GF-D8 (cell line): Measurements from ENCODE around the gene TTC28.

Experiments used
- DNase-seq: peaks from one replicate; lab custom pipeline; 2025; lab: John Stamatoyannopoulos, UW

The TTC28 gene

DNA sequence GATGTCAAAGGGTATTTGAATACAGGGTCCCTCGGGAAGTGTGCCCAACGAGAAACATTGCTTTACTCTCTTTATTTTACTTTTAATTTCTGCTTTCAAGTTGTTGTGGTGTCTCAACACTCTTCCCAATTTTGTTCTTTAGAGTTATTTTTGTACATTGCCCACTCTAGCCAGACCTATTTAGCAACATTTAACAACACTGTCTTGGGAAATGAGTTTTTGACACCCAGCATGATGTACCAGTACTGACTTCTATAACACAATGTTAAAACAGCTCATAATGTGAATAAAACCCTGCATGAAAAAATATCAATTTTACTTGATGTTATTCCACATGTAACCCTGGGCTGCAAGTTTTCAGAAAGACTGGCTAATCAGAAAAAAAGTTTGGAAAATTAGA lies 410.4 kb downstream of the TTC28 start:
- DNase-seq = no peak

DNA sequence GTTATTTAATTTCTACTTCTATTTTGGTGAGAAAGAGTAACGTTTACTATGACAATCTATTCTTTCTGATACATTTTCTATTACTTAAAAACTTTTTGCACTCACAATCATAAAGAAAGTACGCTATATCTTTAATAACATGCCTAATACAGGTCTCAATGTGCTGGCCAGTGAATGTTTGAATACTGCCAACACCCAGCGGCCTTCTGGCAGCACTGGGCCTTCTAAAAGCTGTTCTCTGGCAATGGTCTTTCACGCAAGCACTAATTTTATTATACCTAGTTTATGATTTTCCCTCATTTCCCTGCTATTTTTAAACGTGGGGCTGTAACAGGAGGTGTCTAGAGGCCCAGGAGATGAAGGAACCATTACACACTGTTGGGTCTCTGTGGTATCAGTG lies 410.8 kb downstream of the TTC28 start:
- no peak for DNase-seq

DNA sequence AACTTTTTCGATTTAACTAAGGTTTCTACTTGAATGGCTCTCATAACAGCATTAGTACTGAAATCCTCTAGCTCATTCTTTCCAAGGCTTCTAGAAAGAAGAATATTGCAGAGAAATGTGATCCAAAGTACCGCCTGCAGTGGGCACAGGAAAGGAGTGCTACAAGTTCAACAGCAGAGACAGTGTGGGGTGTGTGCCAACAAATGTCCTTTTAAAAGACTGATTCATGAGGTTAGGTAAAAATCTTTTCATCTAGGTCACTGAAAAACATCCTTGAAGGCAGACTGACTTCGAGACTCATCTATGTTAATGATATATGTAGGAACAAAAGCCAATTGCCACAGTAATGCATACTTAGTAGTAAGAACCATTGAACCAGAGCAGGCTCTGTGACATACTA lies 411.5 kb downstream of the TTC28 start:
- no peak for DNase-seq

DNA sequence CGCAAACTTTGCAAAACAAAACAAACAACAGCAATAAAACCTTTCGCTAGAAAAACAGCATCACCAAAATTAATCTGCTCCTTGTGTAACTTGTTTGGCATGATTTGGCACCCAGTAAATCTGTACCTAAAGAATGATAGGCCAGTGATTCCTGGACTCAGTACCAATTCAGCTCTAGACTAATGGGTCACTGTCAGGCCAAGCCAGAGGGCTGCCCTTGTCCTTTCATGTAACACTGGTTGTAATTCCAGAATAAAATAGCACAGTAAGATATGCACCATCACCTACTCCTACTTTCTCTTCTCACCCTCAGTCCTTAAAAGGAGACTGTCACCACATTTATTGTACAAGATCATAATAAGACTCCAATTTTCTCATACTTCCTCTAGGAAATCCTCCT lies 419.0 kb downstream of the TTC28 start:
- DNase-seq = no peak

DNA sequence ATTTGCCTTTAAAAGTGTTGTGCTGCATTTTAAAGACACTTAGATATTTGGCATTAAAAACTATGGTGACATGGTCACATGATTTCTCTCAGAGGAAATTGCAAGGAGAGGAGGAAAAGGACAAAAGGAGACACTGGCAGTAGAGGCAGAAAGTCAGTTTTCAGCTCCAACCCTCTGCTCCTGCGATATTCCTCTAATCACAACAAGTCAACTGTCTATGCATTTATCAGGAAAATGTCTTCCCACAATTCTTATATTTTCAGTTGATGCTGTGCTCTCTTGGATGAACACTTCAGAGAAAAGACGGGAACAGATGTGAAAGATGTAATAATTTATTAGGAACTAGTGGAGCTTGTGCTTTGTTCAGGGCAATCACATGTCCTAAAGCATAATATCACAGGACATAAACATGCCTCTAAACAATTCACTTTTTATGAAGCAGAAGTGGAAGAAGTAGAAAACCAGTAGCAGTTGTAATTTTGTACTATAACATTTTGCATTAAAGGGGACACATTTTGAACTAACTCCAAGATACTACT lies 419.8 kb downstream of the TTC28 start:
- no peak for DNase-seq

DNA sequence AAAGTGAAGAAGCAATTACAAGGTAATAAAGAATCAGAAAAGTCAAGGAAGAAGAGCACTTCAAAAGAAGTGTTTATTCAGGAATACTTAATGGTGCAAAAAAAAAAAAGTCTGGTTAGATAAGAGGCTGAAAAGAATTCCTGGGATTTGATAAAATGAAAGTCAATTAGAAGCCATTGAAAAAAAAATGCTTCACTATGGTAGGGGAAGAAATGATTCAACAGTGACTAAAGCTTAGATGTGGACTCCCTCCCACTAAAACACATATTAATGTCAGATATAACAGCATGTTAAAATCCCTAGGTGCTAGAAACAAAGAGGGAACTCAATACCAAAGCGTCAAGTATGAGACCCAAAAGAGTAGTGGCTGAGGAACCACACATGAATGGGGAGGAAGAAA lies 425.2 kb downstream of the TTC28 start:
- DNase-seq = no peak

DNA sequence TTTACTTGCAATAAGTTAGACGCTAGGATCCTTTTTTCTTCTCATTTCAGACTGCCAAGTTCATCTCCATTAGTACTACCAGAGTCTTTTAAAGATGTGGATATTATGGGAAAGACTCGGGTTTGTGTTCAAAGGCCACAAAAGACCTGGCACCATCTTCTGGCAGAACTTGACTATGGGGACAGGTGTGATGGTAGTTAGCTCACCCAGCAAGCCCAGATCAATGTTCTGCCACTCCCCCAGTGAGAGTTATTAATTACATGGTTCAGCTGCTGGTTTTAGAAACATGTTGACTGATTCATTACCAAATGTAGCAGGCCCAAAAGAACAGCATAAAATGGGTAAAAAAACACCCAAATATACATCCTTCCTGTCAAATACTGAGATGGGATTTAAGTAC lies 427.1 kb downstream of the TTC28 start:
- DNase-seq = no peak

DNA sequence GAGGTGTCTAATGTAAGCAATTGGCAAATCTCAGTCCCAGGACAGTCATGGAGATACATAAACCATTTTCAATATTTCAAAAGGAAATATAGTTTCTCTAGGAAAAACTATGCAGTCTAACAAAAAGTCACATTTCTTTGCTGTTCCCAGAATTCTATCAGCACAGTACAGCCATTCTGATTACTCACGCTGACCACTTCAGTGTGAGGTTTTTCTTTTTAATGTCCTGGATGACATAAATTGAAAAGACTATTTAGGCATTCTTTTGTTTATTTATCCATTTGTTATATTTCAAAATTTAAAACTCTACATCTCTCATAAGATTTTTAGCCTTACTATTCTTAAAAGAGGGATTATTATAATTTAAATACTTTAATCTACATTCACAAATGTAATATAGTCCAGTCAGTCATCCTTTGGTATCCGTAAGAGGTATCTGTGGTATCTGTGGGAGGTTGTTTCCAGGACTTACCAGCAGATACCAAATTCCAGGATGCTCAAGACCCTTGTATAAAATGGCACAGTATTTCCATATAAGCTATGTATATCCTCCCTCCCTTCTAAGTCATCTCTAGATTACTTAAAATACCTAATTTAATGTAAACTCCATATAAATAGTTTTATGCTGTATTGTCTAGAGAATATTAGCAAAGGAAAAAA lies 429.5 kb downstream of the TTC28 start:
- no peak for DNase-seq

DNA sequence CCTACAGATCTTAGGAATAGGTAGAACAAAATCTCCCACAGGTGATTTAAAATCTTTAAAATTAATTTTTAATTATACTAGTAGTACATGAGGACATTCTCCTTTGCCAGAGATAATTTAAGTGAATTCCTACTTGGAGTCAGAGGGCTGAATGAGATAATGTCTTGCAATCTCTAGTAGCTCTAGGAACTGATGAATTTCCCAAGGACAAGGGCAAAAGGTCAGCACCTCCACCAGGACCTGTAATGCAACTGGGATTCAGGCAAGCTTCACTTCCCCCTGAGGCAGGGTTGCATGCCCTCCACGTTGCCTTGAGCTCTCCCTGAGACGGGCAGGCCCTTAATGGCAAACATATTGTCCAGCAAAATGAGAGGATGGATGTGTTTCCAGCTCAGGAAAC lies 430.2 kb downstream of the TTC28 start:
- DNase-seq = no peak

DNA sequence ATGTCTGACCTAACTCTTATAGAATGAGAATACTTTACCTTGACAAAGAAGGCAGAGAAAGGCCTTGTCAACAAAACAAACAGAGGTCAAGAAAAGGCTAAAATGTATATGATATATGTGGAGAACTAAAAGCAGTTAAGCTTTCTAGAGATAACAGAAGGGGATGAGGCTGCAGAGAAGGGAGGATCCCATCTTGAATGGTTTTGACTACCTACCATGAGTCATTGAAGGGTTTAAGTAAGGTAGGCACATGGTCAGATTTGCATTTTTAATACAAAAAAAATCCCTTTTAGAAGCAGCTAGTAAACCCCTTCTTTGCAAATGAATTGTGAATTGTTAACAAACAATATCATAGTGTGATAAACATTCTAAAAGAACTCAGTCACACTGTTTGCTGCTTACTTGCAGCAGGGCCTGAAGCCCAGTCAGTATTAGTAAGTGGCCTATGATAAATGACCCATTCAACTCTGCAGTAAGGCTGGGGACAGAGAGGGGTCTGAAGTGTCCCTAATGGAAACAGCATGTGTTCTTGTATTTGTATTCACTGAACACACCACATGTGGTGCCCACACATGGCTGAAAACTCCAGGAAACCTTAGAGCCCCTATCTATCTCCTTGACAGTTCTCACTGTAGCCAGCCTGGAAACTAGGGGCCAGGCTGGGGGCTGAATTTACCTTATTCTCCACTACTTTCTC lies 431.8 kb downstream of the TTC28 start:
- DNase-seq = no peak

DNA sequence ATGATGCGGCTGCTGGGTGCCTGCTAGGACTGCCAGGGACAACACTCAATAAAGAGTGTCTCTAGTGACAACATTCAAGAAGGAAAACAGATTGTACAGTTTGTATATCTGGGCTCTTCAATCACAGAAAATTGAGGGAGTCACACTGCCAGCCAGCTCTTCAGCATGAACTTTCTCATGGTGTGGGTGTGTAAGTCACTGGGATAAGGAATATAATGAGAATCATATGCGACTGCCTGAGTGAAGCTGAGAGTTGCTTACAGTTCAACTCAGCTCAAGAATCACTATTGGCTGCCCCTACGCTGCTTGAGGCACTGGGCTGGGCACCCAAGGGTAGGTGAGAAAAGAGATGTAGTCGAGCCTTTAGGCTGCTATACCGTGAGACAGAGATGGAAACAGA lies 432.5 kb downstream of the TTC28 start:
- no peak for DNase-seq

DNA sequence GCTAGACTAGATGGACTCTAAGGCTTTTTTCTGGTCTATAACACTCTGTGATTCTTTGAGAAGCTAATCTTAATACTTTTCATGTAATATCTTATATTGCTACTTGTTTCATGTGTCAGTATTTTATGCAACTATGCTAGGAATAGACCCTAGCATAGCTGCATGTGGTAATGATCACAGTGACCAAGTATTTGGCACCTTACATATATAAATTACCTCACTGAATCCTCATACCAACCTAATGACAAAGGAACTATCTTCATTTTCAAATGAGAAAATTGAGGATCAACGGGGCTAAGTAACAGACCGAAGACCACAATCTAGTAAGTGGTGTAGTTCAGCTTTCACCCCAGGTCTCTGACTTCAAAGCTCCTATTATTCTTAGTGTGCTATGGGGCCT lies 433.2 kb downstream of the TTC28 start:
- no peak for DNase-seq

DNA sequence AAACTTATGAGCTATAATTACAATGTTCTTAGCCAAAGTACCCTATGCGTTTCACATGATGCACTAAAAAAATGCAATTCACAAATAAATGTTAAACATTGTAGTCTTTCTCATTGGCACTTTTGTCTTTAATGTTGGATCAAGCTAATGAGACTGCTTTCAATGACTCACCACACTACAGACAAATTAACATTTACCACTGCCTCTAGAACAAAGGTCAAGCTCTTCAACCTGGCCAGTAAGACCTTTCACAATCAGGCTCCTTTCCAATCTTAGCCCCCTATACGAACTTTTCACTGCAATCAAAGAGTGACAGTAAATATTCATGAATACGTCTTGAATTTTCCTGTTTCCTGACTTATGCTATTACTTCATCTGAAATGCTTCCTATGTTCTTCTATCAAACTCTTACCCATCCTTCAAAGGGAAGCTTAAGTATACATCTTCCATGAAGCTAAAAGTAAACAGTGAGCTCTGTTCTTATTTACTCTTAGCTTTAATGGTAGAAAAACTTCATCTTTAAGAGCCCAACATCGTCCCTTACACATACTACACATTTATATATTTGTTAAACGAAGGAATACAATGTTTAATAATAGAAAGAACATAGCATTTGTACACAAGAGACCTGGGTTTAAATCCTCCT lies 433.9 kb downstream of the TTC28 start:
- no peak for DNase-seq

DNA sequence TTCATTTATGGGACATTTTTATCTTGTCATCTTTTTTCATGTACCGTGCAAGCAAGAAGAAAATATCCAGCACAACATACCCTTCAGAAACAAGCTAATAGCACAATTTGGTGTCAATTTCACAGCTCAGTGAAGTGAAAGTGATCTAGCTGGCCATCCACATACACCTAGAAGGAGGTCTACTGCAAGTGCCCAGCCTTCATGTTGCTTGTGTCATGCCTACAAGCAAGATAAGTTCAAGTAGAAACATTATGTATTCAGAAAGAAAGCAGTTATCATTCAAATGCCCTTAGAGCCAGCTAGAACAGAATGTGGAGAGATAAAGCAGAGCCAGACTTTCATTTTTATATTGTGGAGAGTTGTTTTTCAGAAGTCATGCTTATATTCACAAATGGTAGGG lies 434.9 kb downstream of the TTC28 start:
- no peak for DNase-seq

DNA sequence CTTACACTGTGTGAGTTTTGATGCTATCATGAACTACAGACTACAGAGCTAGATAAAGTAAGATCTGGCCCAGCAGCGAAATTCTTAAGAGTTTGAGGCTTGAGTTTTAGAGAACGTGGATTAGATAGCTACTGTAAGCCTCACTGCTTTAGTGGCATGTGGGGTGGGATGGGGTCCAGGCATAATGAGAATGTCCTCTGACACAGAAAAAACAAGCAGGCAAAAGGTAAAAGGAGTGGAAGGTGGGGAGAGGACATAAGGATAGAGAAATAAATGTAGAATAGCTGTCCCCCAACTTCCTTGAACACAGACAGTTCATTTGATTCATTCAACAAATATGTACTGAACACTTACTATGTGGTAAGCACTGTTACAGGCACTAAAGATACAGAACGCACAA lies 436.1 kb downstream of the TTC28 start:
- no peak for DNase-seq

DNA sequence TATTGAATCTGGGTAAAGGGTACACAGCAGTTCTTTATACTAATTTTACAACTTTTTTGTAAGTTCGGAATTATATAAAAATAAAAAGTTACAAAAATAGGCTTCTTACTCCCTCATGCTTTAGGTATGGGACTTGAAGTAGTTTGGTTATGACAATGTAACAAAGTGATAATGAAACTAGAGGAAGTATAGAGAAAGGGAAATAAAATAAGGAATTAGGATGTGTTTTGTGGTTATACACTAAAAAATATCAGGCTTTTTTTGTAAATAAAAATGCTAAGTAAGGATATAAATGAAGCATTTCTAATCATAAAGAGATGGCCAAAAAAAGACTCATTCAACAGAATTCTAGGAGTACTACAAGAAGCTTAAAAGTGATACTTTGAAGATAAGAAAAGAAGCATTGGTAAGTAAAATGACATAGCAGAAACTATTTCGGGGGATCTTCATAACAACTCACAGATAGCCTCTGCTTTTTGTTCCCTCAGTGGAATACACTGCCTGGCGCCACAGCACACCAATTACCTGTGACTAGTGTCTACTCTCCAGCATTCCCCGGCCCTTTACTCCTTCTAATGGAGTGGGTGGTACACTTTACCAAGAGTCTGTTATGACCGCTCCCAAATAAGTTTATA lies 437.9 kb downstream of the TTC28 start:
- DNase-seq = no peak

DNA sequence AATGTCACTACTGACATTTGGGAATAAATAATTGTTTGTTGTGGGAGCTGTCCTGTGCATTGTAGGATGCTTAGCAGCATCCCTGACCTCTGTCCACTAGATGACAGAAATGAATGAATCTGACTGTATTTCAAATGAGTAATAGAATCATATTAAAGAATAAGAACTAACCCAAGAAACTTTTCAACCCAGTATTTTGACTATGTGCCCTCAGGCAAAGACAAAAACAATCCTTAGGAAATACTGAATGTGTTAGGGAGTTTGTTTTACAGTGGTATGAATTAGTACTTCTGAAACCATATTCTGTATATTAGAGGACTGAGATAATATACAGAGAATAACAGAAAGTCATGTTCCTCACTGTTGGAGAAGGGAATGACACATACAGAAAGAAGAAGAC lies 439.7 kb downstream of the TTC28 start:
- no peak for DNase-seq

DNA sequence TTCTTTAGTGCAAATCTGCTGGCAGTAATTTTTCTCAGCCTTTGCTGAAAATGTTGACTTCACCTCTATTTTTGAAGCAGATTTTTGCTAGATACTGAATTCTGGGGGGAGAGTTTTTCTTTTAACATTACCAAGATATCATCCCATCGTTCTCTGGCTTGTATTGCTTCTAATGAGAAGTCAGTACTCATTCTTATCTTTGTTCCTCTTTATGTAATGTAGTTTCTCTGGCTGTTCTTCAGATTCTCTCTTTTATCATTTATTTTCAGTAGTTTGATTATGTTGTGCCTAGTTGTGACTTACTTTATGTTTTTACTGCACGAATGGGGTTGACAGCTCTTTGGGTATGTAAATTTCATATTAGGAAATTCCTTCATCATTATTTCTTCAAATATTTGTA lies 441.9 kb downstream of the TTC28 start:
- DNase-seq = no peak

DNA sequence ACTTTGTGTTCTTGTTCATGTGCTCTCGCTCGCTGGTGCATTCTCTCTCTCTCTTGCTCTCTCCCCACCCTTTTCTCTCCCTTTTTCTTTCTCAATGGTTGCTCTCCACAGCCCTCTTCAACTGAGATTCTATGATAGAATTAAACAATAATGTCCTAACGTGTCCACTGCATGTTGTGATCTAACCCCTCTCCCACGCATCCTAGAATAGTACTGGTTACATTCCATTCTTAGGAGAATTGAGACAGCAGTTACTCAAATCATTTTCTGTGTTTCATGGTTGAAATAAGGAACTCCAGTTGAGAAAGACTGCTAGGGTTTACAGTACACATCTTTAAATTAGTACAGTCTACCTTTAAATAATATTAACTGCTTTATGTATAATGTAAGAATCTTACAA lies 442.5 kb downstream of the TTC28 start:
- DNase-seq = no peak

DNA sequence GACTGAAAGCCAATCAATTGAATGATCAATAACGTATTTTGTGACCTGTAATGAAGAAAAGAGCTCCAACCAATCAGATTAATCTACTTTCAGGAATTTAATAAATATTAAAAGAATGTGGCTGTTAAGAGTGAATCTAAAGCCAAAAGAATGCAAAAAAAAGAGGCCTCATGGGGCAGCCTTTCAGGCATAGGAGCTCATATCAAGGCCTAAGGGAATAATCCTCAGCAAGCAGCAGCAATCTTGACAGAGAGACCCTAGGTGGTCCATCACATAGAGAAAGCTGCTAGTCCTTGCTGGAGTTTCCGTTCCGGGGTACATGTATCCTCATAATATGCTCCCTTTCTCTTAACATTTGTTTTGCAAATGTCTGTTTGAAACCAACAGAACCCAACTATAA lies 447.4 kb downstream of the TTC28 start:
- no peak for DNase-seq

DNA sequence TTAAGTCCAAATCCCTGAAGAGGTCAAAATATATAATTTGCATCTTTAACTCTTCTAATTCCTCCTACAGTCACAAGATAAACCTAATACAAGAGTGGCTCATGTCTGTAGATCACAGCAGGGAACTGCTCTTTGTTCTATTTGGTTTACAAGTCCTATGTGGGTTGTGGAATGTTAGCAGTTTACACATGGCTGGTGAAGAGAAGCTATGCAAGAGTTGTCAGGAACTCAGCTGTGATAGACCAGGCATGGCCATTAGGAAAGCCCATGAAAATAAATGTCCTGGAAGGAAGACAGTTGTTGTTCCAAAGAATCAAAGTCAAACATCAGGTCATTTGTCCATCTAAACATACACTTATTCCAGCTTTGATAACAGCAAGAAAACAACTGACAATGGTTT lies 448.2 kb downstream of the TTC28 start:
- no peak for DNase-seq

DNA sequence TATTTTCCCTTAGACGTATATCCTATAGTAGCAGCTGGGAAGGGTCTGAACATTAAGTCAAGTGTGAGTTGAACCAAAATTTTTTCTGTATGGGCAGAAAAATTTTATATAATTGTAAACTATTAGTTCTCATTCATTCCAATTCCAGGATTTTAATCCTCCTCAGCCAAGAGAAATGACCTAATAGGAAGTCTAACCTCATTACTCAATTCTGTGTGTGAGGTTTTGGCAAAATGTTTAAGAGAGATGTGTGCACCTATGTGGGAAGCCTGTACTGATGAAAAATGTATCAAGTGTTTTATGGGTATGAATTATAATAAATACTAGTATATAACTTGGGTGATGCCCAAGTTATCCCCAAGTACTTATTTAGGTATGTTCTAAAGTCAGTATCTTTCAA lies 449.0 kb downstream of the TTC28 start:
- DNase-seq = no peak
